ENCODE results near the gene LRBA. TPM values are rescaled to one million over a fixed set of nuclear protein-coding genes. Genes with fewer than 3 reads are reported as not detected.

The LRBA gene
- total RNA-seq, 1 experiment from 2014 or later = 55.3 TPM

- Histone ChIP-seq H3K4ac (ENCODE audit: low read depth, low read length) (no peak overlapping the region), H2BK15ac (ENCODE audit: low read depth, low read length) (no peak overlapping the region), H2BK12ac (ENCODE audit: insufficient read length, low read depth, low read length) (no peak overlapping the region), H2AK5ac (ENCODE audit: insufficient read length, low read length) (no peak overlapping the region), H3K9ac (ENCODE audit: extremely low read depth, insufficient read length, low read length) (no peak overlapping the region), H2BK5ac (ENCODE audit: insufficient read length, low read length) (no peak overlapping the region), H4K91ac (ENCODE audit: insufficient read length, low read depth, low read length) (no peak overlapping the region), H3K23me2 (ENCODE audit: insufficient read length, low read depth, low read length, poor library complexity, severe bottlenecking) (no peaks in the 10 kb centered on the region), H2BK20ac (ENCODE audit: low read depth, low read length, poor library complexity, severe bottlenecking) (no peak overlapping the region), H3K23ac (ENCODE audit: insufficient read length, low read depth, low read length) (no peak overlapping the region), H2BK120ac (ENCODE audit: low read depth, low read length, poor library complexity, severe bottlenecking) (no peak overlapping the region), H3K18ac (ENCODE audit: insufficient read length, low read depth, low read length) (no peak overlapping the region), H3T11ph (ENCODE audit: low read length) (no peak overlapping the region), H3K9me3 (ENCODE audit: control insufficient read depth, low read depth, low read length) (no peaks in the 10 kb centered on the region), H3K79me2 (ENCODE audit: insufficient read depth, low read length) (peaks cover 5% of the 10 kb centered on the region; the same call in 1 of the 2 replicates), H3K27ac (ENCODE audit: insufficient read length, low read depth, low read length) (no peak overlapping the region), H3K4me2 (ENCODE audit: insufficient read depth, insufficient read length, low read length) (no peak overlapping the region), H4K20me1 (ENCODE audit: control insufficient read depth, insufficient read depth, insufficient read length) (no peaks in the 10 kb centered on the region), H3K79me1 (ENCODE audit: insufficient read depth, low read depth, low read length, poor library complexity, severe bottlenecking) (no peaks in the 10 kb centered on the region), H3K14ac (ENCODE audit: insufficient read depth, low read length) (no peak overlapping the region), H4K8ac (replicated peaks; ENCODE audit: insufficient read length, low read depth, low read length) (no peak overlapping the region), H3K4me1 (ENCODE audit: insufficient read depth, low read length) (no peaks in the 10 kb centered on the region), H4K5ac (ENCODE audit: insufficient read length, low read depth, low read length) (no peak overlapping the region), H3K56ac (ENCODE audit: insufficient read length, low read depth, low read length) (no peak overlapping the region), H3K27me3 (ENCODE audit: insufficient read depth, low read length) (no peaks in the 10 kb centered on the region), H2AFZ (ENCODE audit: low read length) (no peak overlapping the region)
- peaks cover 0 to 3% of the 10 kb centered on the region in 2 experiments; a peak in 2 of 5 replicates for H3K9me3 Mint-ChIP-seq
- H3K36me3 Mint-ChIP-seq (ENCODE audit: insufficient read depth in 1 of 3, low read depth in 3 of 3) = peaks cover 2 to 18% (median 5%) of the 10 kb centered on the region in 3 experiments
- no CpG with 5 or more reads among the region's 1 CpG for WGBS (ENCODE audit: extremely low coverage, insufficient read length, low lambda C conversion rate)
- no peak for TF ChIP-seq CTCF (conservative IDR thresholded peaks at IDR 0.05)
- peaks cover 8 to 21% of the 10 kb centered on the region in 2 experiments; a peak in 3 of 4 replicates for H3K4me1 Mint-ChIP-seq
- H3K27ac Mint-ChIP-seq = no peak overlapping the region; a peak in 2 of 7 replicates
- no peak for DNase-seq
- no peak overlapping the region for H3K4me3 Mint-ChIP-seq
- no peaks in the 10 kb centered on the region for H3K27me3 Mint-ChIP-seq (ENCODE audit: low read depth)
Measured at GRCh38 chr4:150982557-150983233, 32.4 kb downstream of the LRBA start.
